WERI-Rb-1 (cell line): ENCODE measurements around the gene TENM4.

ENCODE experiments used
- DNase-seq: peaks from one replicate; pipeline ENCODE4 v3.0.0-alpha.2; 2020
- H3K27ac ChIP-seq: fragments of 250-450 bp; sonication (Bioruptor Pico); 2 replicates; pipeline ENCODE4 v1.5.1; 2020; ENCODE audit warnings: mild to moderate bottlenecking, moderate library complexity
- H3K27me3 ChIP-seq: fragments of 250-450 bp; sonication (Bioruptor Pico); 2 replicates; pipeline ENCODE4 v1.5.1; 2021; ENCODE audit warnings: mild to moderate bottlenecking, low read depth, moderate library complexity; ENCODE audit not compliant: insufficient read depth, severe bottlenecking
- H3K36me3 ChIP-seq: fragments of 250-450 bp; sonication (Bioruptor Pico); 2 replicates; pipeline ENCODE4 v1.5.1; 2020; ENCODE audit warnings: mild to moderate bottlenecking, moderate library complexity
- H3K4me3 ChIP-seq: 2 replicates; pipeline ENCODE4 v1.5.1; 2011; ENCODE audit warnings: low read depth, mild to moderate bottlenecking, control low read depth, low read length
- H3K9me3 ChIP-seq: fragments of 250-450 bp; sonication (Bioruptor Pico); 2 replicates; pipeline ENCODE4 v1.5.1; 2021; ENCODE audit warnings: mild to moderate bottlenecking, moderate library complexity; ENCODE audit not compliant: severe bottlenecking
- TF ChIP-seq, protein P1 (sequence below): IDR thresholded peaks from 2 replicates; pipeline ENCODE4 v1.5.1; 2011; ENCODE audit warnings: low read depth, mild to moderate bottlenecking, control low read depth, inconsistent platforms, low read length

TENM4 gene

DNA sequence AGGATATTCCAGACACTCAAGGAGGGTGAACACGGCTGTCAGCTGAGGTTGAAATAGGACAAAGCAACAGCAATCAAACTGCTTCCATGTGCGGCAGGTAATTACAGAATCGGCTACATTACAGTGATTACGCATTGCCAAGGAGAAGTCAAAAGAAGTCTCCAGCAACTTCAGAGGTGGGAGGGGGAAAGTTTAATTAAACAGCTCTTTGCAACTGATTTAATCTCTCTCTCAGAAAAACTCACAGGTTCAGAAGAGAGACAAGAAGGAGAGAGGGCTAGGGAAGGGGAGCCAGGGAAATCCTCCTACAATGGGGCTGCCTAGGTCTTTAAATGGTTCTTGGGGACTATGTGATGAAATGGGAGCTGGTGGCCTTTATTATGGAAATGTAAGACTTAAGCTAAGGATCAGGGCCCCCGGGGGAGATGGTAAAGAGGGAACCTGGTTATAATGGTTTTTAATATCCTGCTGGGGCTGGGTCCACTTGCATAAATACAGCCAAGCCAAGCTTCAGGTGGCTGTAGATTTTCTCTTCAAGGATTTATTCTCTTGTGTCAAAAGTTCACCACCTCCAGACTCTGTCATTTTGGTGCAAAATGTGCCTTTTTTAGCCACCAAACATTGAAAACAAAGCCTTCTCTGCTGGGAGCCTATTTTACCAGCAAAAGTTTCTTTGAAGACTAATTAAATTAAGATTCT is 511.5 kb downstream of the TENM4 start:
- H3K9me3 ChIP-seq: no peaks in the 10 kb centered on the region
- DNase-seq: no peak
- H3K4me3 ChIP-seq: no peak overlapping the region
- TF ChIP-seq, protein P1, sequence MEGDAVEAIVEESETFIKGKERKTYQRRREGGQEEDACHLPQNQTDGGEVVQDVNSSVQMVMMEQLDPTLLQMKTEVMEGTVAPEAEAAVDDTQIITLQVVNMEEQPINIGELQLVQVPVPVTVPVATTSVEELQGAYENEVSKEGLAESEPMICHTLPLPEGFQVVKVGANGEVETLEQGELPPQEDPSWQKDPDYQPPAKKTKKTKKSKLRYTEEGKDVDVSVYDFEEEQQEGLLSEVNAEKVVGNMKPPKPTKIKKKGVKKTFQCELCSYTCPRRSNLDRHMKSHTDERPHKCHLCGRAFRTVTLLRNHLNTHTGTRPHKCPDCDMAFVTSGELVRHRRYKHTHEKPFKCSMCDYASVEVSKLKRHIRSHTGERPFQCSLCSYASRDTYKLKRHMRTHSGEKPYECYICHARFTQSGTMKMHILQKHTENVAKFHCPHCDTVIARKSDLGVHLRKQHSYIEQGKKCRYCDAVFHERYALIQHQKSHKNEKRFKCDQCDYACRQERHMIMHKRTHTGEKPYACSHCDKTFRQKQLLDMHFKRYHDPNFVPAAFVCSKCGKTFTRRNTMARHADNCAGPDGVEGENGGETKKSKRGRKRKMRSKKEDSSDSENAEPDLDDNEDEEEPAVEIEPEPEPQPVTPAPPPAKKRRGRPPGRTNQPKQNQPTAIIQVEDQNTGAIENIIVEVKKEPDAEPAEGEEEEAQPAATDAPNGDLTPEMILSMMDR: no peak
- H3K36me3 ChIP-seq: no peaks in the 10 kb centered on the region
- H3K27ac ChIP-seq: no peak overlapping the region
- H3K27me3 ChIP-seq: no peaks in the 10 kb centered on the region

DNA sequence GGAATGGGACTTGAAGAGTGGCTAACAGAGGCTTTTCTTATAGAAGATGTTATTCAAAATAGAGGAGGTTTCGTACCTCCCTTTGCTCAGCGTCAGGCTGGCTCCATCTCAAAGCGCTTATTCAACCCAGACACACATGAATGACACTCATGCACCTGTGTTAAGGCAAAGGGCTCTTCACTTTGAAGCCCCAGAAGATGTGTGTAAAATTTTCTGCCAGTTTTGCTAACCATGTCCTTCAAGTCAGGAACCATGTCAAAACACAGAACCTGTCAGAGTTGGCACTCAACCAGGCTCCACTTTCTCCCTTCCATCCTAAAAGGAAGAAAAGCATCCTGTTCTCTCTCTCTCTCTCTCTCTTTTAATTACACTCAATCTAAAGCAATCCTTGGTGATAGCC is 513.3 kb downstream of the TENM4 start:
- Histone ChIP-seq H3K36me3 (no peaks in the 10 kb centered on the region), H3K27ac (no peak overlapping the region), H3K27me3 (no peaks in the 10 kb centered on the region), H3K4me3 (no peak overlapping the region), H3K9me3 (no peaks in the 10 kb centered on the region)
- DNase-seq: no peak
- TF ChIP-seq, protein P1: no peak

DNA sequence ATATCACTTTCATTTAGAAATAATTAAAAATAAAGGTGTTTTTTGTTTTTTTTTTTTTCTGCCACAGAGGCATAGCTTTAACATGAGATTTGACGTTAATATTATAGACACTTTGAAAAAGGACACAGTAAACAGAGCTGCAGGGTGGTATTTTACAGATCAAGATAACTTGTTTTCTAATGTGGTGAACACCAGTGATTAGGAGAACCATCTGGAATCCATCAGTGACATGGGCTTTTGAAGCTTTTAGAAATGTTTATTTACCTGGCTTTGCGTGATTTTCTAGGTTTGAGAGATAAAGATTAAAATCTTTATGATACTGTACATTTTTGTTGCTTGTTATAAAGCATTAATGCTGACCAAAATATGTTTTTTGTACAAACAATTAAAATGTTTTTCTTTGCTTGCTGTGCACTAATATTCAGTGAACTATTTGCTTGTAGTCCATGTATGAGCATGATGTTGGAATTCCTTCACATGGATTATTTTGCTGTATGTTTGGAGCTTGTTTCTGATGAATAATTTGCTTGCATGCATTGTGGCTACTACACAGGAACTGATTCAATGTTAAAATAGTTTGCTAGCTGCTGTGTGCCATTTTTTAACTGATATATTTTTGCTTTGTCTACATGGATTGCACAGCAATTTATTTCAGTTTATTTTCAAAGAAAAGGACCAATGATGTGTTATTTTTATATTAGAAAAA is 514.0 kb downstream of the TENM4 start:
- DNase-seq: no peak
- H3K4me3 ChIP-seq: no peak overlapping the region
- TF ChIP-seq, protein P1: no peak
- H3K27me3 ChIP-seq: no peaks in the 10 kb centered on the region
- H3K27ac ChIP-seq: no peak overlapping the region
- H3K36me3 ChIP-seq: no peaks in the 10 kb centered on the region
- no peaks in the 10 kb centered on the region for H3K9me3 ChIP-seq

DNA sequence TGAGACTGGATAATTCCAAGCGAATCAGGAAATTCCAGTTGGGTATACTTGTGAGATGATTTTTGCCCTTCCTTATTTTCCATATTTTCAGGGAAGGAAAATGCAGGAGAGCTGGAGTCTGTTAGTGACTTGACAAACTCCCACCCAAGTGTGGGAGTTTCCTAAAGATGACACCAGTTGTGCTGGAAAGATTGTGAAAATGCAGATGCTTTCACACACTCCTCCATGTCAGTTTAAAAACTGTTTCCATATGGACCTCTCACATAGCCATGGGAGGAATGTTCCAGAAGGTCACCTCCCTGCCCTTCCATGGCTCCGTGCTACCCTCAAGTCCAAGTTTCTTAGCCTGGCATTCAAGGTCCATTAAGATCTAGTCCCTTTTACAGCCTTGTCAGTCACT is 515.4 kb downstream of the TENM4 start:
- H3K9me3 ChIP-seq: no peaks in the 10 kb centered on the region
- no peak overlapping the region for H3K27ac ChIP-seq
- TF ChIP-seq, protein P1: no peak
- H3K27me3 ChIP-seq: no peaks in the 10 kb centered on the region
- no peak for DNase-seq
- H3K4me3 ChIP-seq: no peak overlapping the region
- no peaks in the 10 kb centered on the region for H3K36me3 ChIP-seq

DNA sequence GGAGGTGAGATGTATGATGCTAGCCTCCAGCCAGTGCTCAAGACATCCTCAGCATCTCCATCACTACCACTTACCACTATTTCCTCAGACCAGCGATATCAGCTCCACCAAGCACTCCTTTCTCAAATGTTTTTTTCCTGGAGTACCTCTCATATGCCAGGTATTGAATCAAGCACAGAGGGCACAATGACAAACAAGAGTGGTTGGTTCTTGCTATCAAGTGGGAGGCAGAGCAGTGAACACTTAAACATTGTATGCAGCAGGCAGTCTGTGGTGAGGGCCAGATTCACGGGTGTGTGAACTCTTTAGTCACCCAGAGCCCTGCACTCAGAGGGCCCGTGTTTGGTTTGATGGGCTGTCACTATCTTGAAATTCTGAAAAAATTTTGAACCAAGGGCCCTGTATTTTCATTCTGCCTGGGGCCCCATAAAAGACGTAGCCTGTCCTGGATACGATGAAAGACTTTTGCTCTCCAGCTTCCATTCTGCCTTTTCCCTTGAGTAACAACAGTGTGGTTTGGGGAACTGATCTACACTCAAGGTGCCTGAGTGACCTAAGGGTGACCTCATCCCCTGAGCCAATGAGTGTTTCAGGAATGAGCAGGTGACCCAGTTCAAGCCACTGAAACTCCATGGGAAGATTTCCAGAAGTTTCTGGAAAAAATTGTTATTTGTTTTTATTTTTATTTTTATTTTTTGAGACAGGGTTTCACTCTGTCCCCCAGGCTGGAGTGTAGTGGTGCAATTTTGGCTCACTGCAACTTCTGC is 517.8 kb downstream of the TENM4 start:
- no peaks in the 10 kb centered on the region for H3K27me3 ChIP-seq
- no peaks in the 10 kb centered on the region for H3K9me3 ChIP-seq
- no peak for DNase-seq
- TF ChIP-seq, protein P1: no peak
- H3K36me3 ChIP-seq: no peaks in the 10 kb centered on the region
- no peak overlapping the region for H3K4me3 ChIP-seq
- H3K27ac ChIP-seq: no peak overlapping the region
